HepG2 (cell line): ENCODE measurements around the gene AMZ1. TPM values are rescaled to one million over a fixed set of nuclear protein-coding genes. Genes with fewer than 3 reads are reported as not detected.

Experiments
- ATAC-seq: fragments of 200-7000 bp; cut with Tn5 transposase; 3 replicates; pipeline ENCODE4 v1.9.1; 2020; ENCODE audit warnings: mild to moderate bottlenecking, moderate library complexity
- BruUV-seq: library from RNA; stranded (reverse); fragments of 400-500 nt; replicated peaks from 2 replicates; lab custom pipeline; 2021; lab: Mats Ljungman, UMichigan
- CTCF ChIA-PET: fragments of 300-600 bp; formaldehyde crosslinking; extraction: SDS; loops from one replicate; lab custom pipeline; 2021; ENCODE audit warnings: low total read pairs, inconsistent platforms, low intra/inter-chr PET ratio; lab: Yijun Ruan, JAX
- POLR2A ChIA-PET: fragments of 350-600 bp; sonication (Branson Sonifier 250); formaldehyde crosslinking; loops from one replicate; lab custom pipeline; 2020; ENCODE audit warnings: antibody characterized with exemption, inconsistent platforms; lab: Yijun Ruan, JAX
- DNase-seq: peaks from one replicate; pipeline ENCODE4 v3.0.0-alpha.2; 2015; ENCODE audit warnings: low spot score
- FAIRE-seq: peaks from 3 replicates; lab custom pipeline; 2011; peaks lifted over from hg19 to GRCh38; lab: Jason Lieb, UNC
- H2AFZ ChIP-seq: one replicate; pipeline ENCODE4 v1.6.1; 2011; ENCODE audit warnings: low read length, inconsistent platforms
- H3K27ac ChIP-seq: fragments of 300-600 bp; 3 replicates; pipeline ENCODE4 v1.8.0; 2011; ENCODE audit warnings: mixed run types, mild to moderate bottlenecking, mixed read lengths, low read length, inconsistent platforms; ENCODE audit not compliant: insufficient read depth; ENCODE audit errors: extremely low read length
- H3K27me3 ChIP-seq, 2 experiments: fragments of 200-600 bp in 1 of 2; 2 replicates in 1 of 2; 3 replicates in 1 of 2; pipeline versions ENCODE4 v1.6.0 to v1.8.0; 2011; ENCODE audit warnings: low read length in 2 of 2, mild to moderate bottlenecking in 2 of 2, moderate library complexity in 2 of 2, inconsistent platforms in 1 of 2; ENCODE audit not compliant: insufficient read depth in 2 of 2, control insufficient read depth in 1 of 2
- H3K36me3 ChIP-seq, 2 experiments: fragments of 200-600 bp in 1 of 2; replicated peaks in 1 of 2; 2 replicates in 1 of 2; 3 replicates in 1 of 2; pipeline versions ENCODE4 v1.5.1 to v1.8.0; 2011; ENCODE audit warnings: low read length in 2 of 2, inconsistent platforms in 1 of 2; ENCODE audit not compliant: insufficient read depth in 2 of 2, control insufficient read depth in 1 of 2
- H3K4me1 ChIP-seq: 2 replicates; pipeline ENCODE4 v1.5.1; 2012; ENCODE audit warnings: low read length, inconsistent platforms; ENCODE audit not compliant: insufficient read depth
- H3K4me2 ChIP-seq: 2 replicates; pipeline ENCODE4 v1.6.0; 2011; ENCODE audit warnings: low read depth, low read length, inconsistent platforms
- H3K4me3 ChIP-seq, 3 experiments: fragments of 200-600 bp in 1 of 3; sonication (generic), shearing (Covaris generic) in 1 of 3; replicated peaks in 1 of 3; 2 replicates each; pipeline ENCODE4 v1.5.1; 2011 to 2016; ENCODE audit warnings: low read length in 3 of 3, inconsistent platforms in 2 of 3, low read depth in 2 of 3, mild to moderate bottlenecking in 2 of 3, control low read depth in 1 of 3, mixed read lengths in 1 of 3; ENCODE audit not compliant: insufficient read depth in 1 of 3
- H3K79me2 ChIP-seq: one replicate; pipeline ENCODE4 v1.6.1; 2011; ENCODE audit warnings: low read length, inconsistent platforms; ENCODE audit not compliant: insufficient read depth
- H3K9ac ChIP-seq: 2 replicates; pipeline ENCODE4 v1.6.0; 2011; ENCODE audit warnings: mild to moderate bottlenecking, low read depth, low read length, inconsistent platforms; ENCODE audit not compliant: insufficient read depth
- H3K9me3 ChIP-seq: 2 replicates; pipeline ENCODE4 v1.5.1; 2012; ENCODE audit warnings: mild to moderate bottlenecking, low read length
- H4K20me1 ChIP-seq: 2 replicates; pipeline ENCODE4 v1.6.0; 2011; ENCODE audit warnings: inconsistent platforms, mild to moderate bottlenecking, low read length, moderate library complexity; ENCODE audit not compliant: insufficient read depth
- CEBPG ChIP-seq: IDR thresholded peaks from 2 replicates; pipeline ENCODE4 v1.6.1; 2016
- MAFK ChIP-seq, 2 experiments: IDR thresholded peaks in 1 of 2; conservative IDR thresholded peaks in 1 of 2; 2 replicates each; pipeline ENCODE4 v1.6.1; 2011; ENCODE audit warnings: improper control_type of control experiment in 2 of 2, low read length in 2 of 2
- NFE2L1 ChIP-seq: sonication (generic); formaldehyde crosslinking; IDR thresholded peaks from 2 replicates; pipeline ENCODE4 v1.4.0; 2020; ENCODE audit warnings: missing genetic modification reagents, mild to moderate bottlenecking, borderline replicate concordance
- PAF1 ChIP-seq: IDR thresholded peaks from 2 replicates; pipeline ENCODE4 v1.6.1; 2016; ENCODE audit warnings: missing genetic modification reagents, missing compliant biosample characterization
- SALL2 ChIP-seq: sonication (generic); formaldehyde crosslinking; IDR thresholded peaks from 2 replicates; pipeline ENCODE4 v1.8.1; 2023; ENCODE audit warnings: mild to moderate bottlenecking, missing genetic modification reagents, inconsistent platforms
- ZNF17 ChIP-seq: sonication (generic); formaldehyde crosslinking; IDR thresholded peaks from 2 replicates; pipeline ENCODE4 v1.5.0; 2020; ENCODE audit warnings: mild to moderate bottlenecking, missing genetic modification reagents
- ZNF224 ChIP-seq: sonication (generic); formaldehyde crosslinking; IDR thresholded peaks from 2 replicates; pipeline ENCODE4 v1.5.0; 2020; ENCODE audit warnings: mild to moderate bottlenecking, missing genetic modification reagents
- ZNF276 ChIP-seq: sonication (generic); formaldehyde crosslinking; IDR thresholded peaks from 2 replicates; pipeline ENCODE4 v1.4.0; 2020; ENCODE audit warnings: mild to moderate bottlenecking, low read depth, missing genetic modification reagents
- ZNF318 ChIP-seq: sonication (generic); formaldehyde crosslinking; IDR thresholded peaks from 2 replicates; pipeline ENCODE4 v1.4.0; 2020; ENCODE audit warnings: mild to moderate bottlenecking, missing genetic modification reagents
- ZNF788 ChIP-seq: sonication (generic); formaldehyde crosslinking; IDR thresholded peaks from 2 replicates; pipeline ENCODE4 v1.5.0; 2020; ENCODE audit warnings: mild to moderate bottlenecking, missing genetic modification reagents, borderline replicate concordance
- ZNF879 ChIP-seq: sonication (generic); formaldehyde crosslinking; IDR thresholded peaks from 2 replicates; pipeline ENCODE4 v1.8.1; 2023; ENCODE audit warnings: missing genetic modification reagents
- ZUFSP ChIP-seq: sonication (generic); formaldehyde crosslinking; IDR thresholded peaks from 2 replicates; pipeline ENCODE4 v1.9.0; 2021; ENCODE audit warnings: missing genetic modification reagents, mild to moderate bottlenecking, borderline replicate concordance
- WGBS: methylation state at CpG from one replicate; pipeline ENCODE4 v1.1.6; 2017; ENCODE audit warnings: low lambda C conversion rate; 5-methylcytosine and 5-hydroxymethylcytosine counted together
- in situ Hi-C: cut with HindIII; loops from 2 replicates; pipeline ENCODE4 v1.10.0; 2017; ENCODE audit warnings: low pct_unique_long_range_greater_than_20kb; ENCODE audit not compliant: extremely low pct_ligation_motif_present
- intact Hi-C: fragments of 100-400 bp; cut with micrococcal nuclease; formaldehyde crosslinking; loops from one replicate; pipeline ENCODE4 v1.10.0; 2022; ENCODE audit not compliant: unreplicated experiment
- polyA plus RNA-seq, 8 experiments: library from polyadenylated mRNA; depleted of rRNA in 3 of 8; stranded (reverse) in 7 of 8; unstranded in 1 of 8; fragments of >200 nt; fragmentation: Illumina TruSeq in 4 of 8; extraction: Trizol in 4 of 8; gene quantifications; 2 replicates each; pipeline versions ENCODE4 v1.2.1 to v1.2.3, GENCODE V29; 2011 to 2016; ENCODE audit warnings: low read depth in 4 of 8, missing spikeins in 1 of 8, mixed read lengths in 1 of 8; ENCODE audit not compliant: insufficient read depth in 1 of 8
- total RNA-seq, 5 experiments: library from RNA; depleted of rRNA; stranded (reverse); fragments of >200 nt; fragmentation: Illumina TruSeq; extraction: Trizol; gene quantifications; 2 replicates each; pipeline ENCODE4 v1.2.3, GENCODE V29; 2016; ENCODE audit warnings: low read depth in 1 of 5

AMZ1 gene
- total and polyA plus RNA-seq, 2 of the 13 experiments (the other 11 are each of a cell fraction or from before 2014, with no cell fraction given), result 0.03 TPM; not detected in 1

- TF ChIP-seq ZNF879 (CRISPR knock-in tag) (no peak), CEBPG (CRISPR knock-in tag) (peak; percentile 30; the same call in 1 of the 2 replicates), ZNF224 (CRISPR knock-in tag) (no peak), PAF1 (CRISPR knock-in tag) (no peak)
Observed at GRCh38 chr7:2707481-2707880, 19.5 kb downstream of the AMZ1 start (continued).

- Histone ChIP-seq H3K9me3 (no peaks in the 10 kb centered on the region), H3K4me3 (no peak overlapping the region), H3K4me1 (peaks cover 28% of the 10 kb centered on the region), H3K9ac (no peak overlapping the region), H3K27me3 (peaks cover 2 to 23% of the 10 kb centered on the region in 2 experiments; a peak in 4 of 5 replicates), H2AFZ (no peak overlapping the region), H3K27ac (no peak overlapping the region), H3K4me2 (no peak overlapping the region), H4K20me1 (no peaks in the 10 kb centered on the region; the same call in 1 of the 2 replicates), H3K79me2 (no peaks in the 10 kb centered on the region), H3K36me3 (no peaks in the 10 kb centered on the region)
- no TSS peak for BruUV-seq
- intact Hi-C loops (loop anchor here (2.0 kb wide), 1 partner anchor 37 kb away; no protein-coding TSS in a partner anchor), in situ Hi-C loops (loop anchor here (5.0 kb wide), 1 partner anchor 41 kb away; no protein-coding TSS in a partner anchor)
- ATAC-seq (no peak), FAIRE-seq (no peak), DNase-seq (no peak)
- CTCF ChIA-PET, result interaction anchor here (2.2 kb wide), 1 partner anchor 37 kb away, joined by 15 read pairs; no protein-coding TSS in a partner anchor
- 80% methylated on average over 2 of the region's 10 CpGs for WGBS
- POLR2A ChIA-PET, result no interaction called here
- TF ChIP-seq ZNF17 (no peak), ZUFSP (CRISPR knock-in tag) (no peak), SALL2 (CRISPR knock-in tag) (no peak), ZNF276 (no peak), NFE2L1 (no peak), MAFK (conservative IDR thresholded peaks at IDR 0.05 in 1 of 2, IDR thresholded peaks at IDR 0.05 in 1 of 2; ENCODE audit: low read length in 2 of 2) (no peak), ZNF788 (CRISPR knock-in tag) (no peak), ZNF318 (CRISPR knock-in tag) (no peak)
Observed at GRCh38 chr7:2708041-2708440, 20.0 kb downstream of the AMZ1 start.
